HepG2 (cell line): ENCODE results near the gene HOTAIR.

ENCODE experiments used
- CTCF ChIP-seq: sonication (generic); formaldehyde crosslinking; IDR thresholded peaks from 2 replicates; pipeline ENCODE4 v1.5.0; 2020; ENCODE audit warnings: mild to moderate bottlenecking, missing genetic modification reagents, moderate library complexity
- GLMP ChIP-seq: sonication (generic); formaldehyde crosslinking; IDR thresholded peaks from 2 replicates; pipeline ENCODE4 v1.9.0; 2021; ENCODE audit warnings: missing genetic modification reagents, mild to moderate bottlenecking, borderline replicate concordance
- IRF2 ChIP-seq: IDR thresholded peaks from 2 replicates; pipeline ENCODE4 v1.6.1; 2018; ENCODE audit warnings: missing genetic modification reagents, missing compliant biosample characterization
- LBX2 ChIP-seq: sonication (generic); formaldehyde crosslinking; IDR thresholded peaks from 2 replicates; pipeline ENCODE4 v1.5.0; 2020; ENCODE audit warnings: missing genetic modification reagents, mild to moderate bottlenecking, borderline replicate concordance
- RAD21 ChIP-seq: fragments of 450-650 bp; formaldehyde crosslinking; IDR thresholded peaks from 2 replicates; pipeline ENCODE4 v1.5.0; 2020; ENCODE audit warnings: mild to moderate bottlenecking
- RNF2 ChIP-seq: fragments of 450-650 bp; conservative IDR thresholded peaks from 2 replicates; pipeline ENCODE4 v1.6.1; 2016; ENCODE audit warnings: low read depth
- TP53 ChIP-seq: sonication (generic); formaldehyde crosslinking; conservative IDR thresholded peaks from 2 replicates; pipeline ENCODE4 v1.4.0; 2020; ENCODE audit warnings: missing genetic modification reagents

GRCh38 chr12:53950789-53951576 lies 23.8 kb downstream of the HOTAIR start:
- TF ChIP-seq GLMP (CRISPR knock-in tag): no peak
- 0 out of 2 replicates have a peak, but pooled peaks have one; percentile 17 for TF ChIP-seq CTCF
- no peak for TF ChIP-seq TP53
- no peak for TF ChIP-seq RNF2
- no peak for TF ChIP-seq RAD21 (CRISPR knock-in tag)
- no peak for TF ChIP-seq LBX2 (CRISPR knock-in tag)
- no peak for TF ChIP-seq IRF2 (CRISPR knock-in tag)
